ENCODE data around the gene PHAF1. TPM values are rescaled to one million over a fixed set of nuclear protein-coding genes. Genes with fewer than 3 reads are reported as not detected.
A peak's percentile ranks its signal among the peaks of the same experiment; 100 is the strongest.

Gene PHAF1
- total and polyA plus RNA-seq, 2 of the 8 experiments (the other 6 are each of a cell fraction or from before 2014, with no cell fraction given), result 18.6 to 26.4 TPM

GRCh38 chr16:67166110-67166547 is 56.4 kb downstream of the PHAF1 start:
- Histone ChIP-seq H4K8ac (ENCODE audit: extremely low read depth, insufficient read depth, low read length) (peak overlapping the region; percentile 83), H2BK120ac (replicated peaks; ENCODE audit: low read depth, low read length) (no peak overlapping the region), H2BK20ac (ENCODE audit: low read length) (no peak overlapping the region), H4K91ac (replicated peaks; ENCODE audit: insufficient read length, low read length) (no peak overlapping the region), H3K4me2 (ENCODE audit: insufficient read depth in 1 of 2, low read depth in 2 of 2, low read length in 2 of 2) (peak overlapping the region; percentile 71 to 82), H3K9me3 (ENCODE audit: insufficient read depth in 2 of 2, low read depth in 1 of 2, low read length in 1 of 2) (no peaks in the 10 kb centered on the region), H2BK15ac (ENCODE audit: low read length) (peak overlapping the region; percentile 72; the same call in 1 of the 2 replicates), H3K27ac (ENCODE audit: low read depth, low read length) (no peak overlapping the region), H3K27me3 (replicated peaks in 1 of 4; ENCODE audit: control insufficient read depth in 3 of 4, extremely low read depth in 1 of 4, insufficient read depth in 3 of 4, low read length in 3 of 4) (peaks cover 85 to 98% (median 97%) of the 10 kb centered on the region in 4 experiments), H3K4me3 (ENCODE audit: extremely low read depth in 1 of 4, insufficient read depth in 2 of 4, low read depth in 3 of 4, low read length in 4 of 4) (peak overlapping the region in 1 of 4 experiments; percentile 55; a peak in 2 of 8 replicates), H3K4me1 (replicated peaks in 1 of 4; ENCODE audit: control insufficient read depth in 3 of 4, insufficient read depth in 4 of 4, low read length in 3 of 4) (peaks cover 0 to 46% (median 37%) of the 10 kb centered on the region in 4 experiments; a peak in 6 of 7 replicates), H3K79me1 (ENCODE audit: low read depth, low read length) (peaks cover 2% of the 10 kb centered on the region; the same call in 1 of the 2 replicates), H2AK5ac (ENCODE audit: low read depth, low read length) (no peak overlapping the region), H3K23me2 (ENCODE audit: low read depth, low read length) (peaks cover 16% of the 10 kb centered on the region), H3K36me3 (ENCODE audit: control insufficient read depth in 2 of 4, insufficient read depth in 4 of 4, low read length in 3 of 4) (peaks cover 0 to 14% (median 0%) of the 10 kb centered on the region in 4 experiments; a peak in 1 of 8 replicates), H3K23ac (ENCODE audit: insufficient read length) (no peak overlapping the region), H4K20me1 (replicated peaks in 1 of 2; ENCODE audit: control insufficient read depth in 1 of 2, insufficient read depth in 2 of 2, low read length in 2 of 2) (peaks cover 2 to 27% of the 10 kb centered on the region in 2 experiments), H2AFZ (ENCODE audit: low read length) (no peak overlapping the region), H3K56ac (replicated peaks; ENCODE audit: insufficient read length, low read depth, low read length) (no peak overlapping the region), H2BK5ac (ENCODE audit: low read depth, low read length) (no peak overlapping the region), H2BK12ac (ENCODE audit: low read depth, low read length) (no peak overlapping the region), H3K79me2 (ENCODE audit: control insufficient read depth in 1 of 2, insufficient read depth in 2 of 2, low read length in 2 of 2) (no peaks in the 10 kb centered on the region), H3K9ac (replicated peaks in 1 of 4; ENCODE audit: extremely low read depth in 1 of 4, low read depth in 3 of 4, low read length in 3 of 4) (no peak overlapping the region), H3K4ac (replicated peaks; ENCODE audit: insufficient read length, low read depth, low read length) (no peak overlapping the region), H3K18ac (ENCODE audit: extremely low read depth, low read length) (no peak overlapping the region), H3K14ac (ENCODE audit: insufficient read length) (no peak overlapping the region), H4K5ac (ENCODE audit: insufficient read length, low read depth, low read length) (no peak overlapping the region)
- POLR2A ChIA-PET (ENCODE audit: partially characterized antibody), result interaction anchor here (0.6 to 7.9 kb wide), 4 partner anchors 10 to 31 kb away, joined by 3 to 59 read pairs (median 4); no protein-coding TSS in a partner anchor
- WGBS, 2 experiments (ENCODE audit: extremely low coverage in 1 of 2, insufficient coverage in 1 of 2, insufficient read length in 1 of 2, insufficient replicate concordance in 2 of 2, low coverage in 1 of 2, low lambda C conversion rate in 2 of 2, missing lambda C conversion rate in 1 of 2), result 8% methylated on average over 14 of the region's 18 CpGs; no CpG with 5 or more reads in 1 of the 2 experiments
- DNase-seq (ENCODE audit: low read depth in 1 of 2, low spot score in 2 of 2), result no peak
- CTCF ChIA-PET (ENCODE audit: partially characterized antibody), result interaction anchor here (0.5 to 19.3 kb wide), 5 partner anchors 9 to 1904 kb away, joined by 3 to 291 read pairs (median 3); partner anchors contain the start of genes B3GNT9, FBXL8 and TRADD
- TF ChIP-seq EZH2 (IDR thresholded peaks at IDR 0.05; ENCODE audit: low read depth, low read length, severe bottlenecking) (peak; percentile 9), RAD21 (IDR thresholded peaks at IDR 0.05 in 1 of 2, conservative IDR thresholded peaks at IDR 0.05 in 1 of 2; ENCODE audit: low read depth in 2 of 2, low read length in 2 of 2) (no peak), RXRA (IDR thresholded peaks at IDR 0.05; ENCODE audit: insufficient read depth, low read depth, low read length) (no peak), GTF2F1 (IDR thresholded peaks at IDR 0.05; ENCODE audit: borderline replicate concordance, low read depth, low read length) (no peak), CREB1 (IDR thresholded peaks at IDR 0.05) (no peak), HDAC6 (IDR thresholded peaks at IDR 0.05; ENCODE audit: low read depth, low read length) (no peak)
- TF ChIP-seq, protein P1, sequence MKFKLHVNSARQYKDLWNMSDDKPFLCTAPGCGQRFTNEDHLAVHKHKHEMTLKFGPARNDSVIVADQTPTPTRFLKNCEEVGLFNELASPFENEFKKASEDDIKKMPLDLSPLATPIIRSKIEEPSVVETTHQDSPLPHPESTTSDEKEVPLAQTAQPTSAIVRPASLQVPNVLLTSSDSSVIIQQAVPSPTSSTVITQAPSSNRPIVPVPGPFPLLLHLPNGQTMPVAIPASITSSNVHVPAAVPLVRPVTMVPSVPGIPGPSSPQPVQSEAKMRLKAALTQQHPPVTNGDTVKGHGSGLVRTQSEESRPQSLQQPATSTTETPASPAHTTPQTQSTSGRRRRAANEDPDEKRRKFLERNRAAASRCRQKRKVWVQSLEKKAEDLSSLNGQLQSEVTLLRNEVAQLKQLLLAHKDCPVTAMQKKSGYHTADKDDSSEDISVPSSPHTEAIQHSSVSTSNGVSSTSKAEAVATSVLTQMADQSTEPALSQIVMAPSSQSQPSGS (IDR thresholded peaks at IDR 0.05; ENCODE audit: low read length), result no peak
- FAIRE-seq, result no peak

Measured in H1 (cell line).